Peyer's patch (tissue), 4 donors: ENCODE measurements around the gene FOCAD. TPM values are rescaled to one million over a fixed set of nuclear protein-coding genes. Genes with fewer than 3 reads are reported as not detected.

ENCODE experiments used
- DNase-seq, 3 donors: peaks; one replicate each; pipeline ENCODE4 v3.0.0-alpha.2; 2017 to 2019
- H3K27ac ChIP-seq, 4 donors: fragments of 200-600 bp; sonication (generic); one replicate each; pipeline ENCODE4 v1.5.1; 2016 to 2019
- H3K27me3 ChIP-seq, 2 donors: fragments of 200-600 bp; sonication (generic); one replicate each; pipeline ENCODE4 v1.5.1; 2019
- H3K36me3 ChIP-seq, 3 donors: fragments of 200-600 bp; sonication (generic); one replicate each; pipeline ENCODE4 v1.5.1; 2016 to 2019
- H3K4me1 ChIP-seq, 4 donors: fragments of 200-600 bp; sonication (generic); one replicate each; pipeline ENCODE4 v1.5.1; 2016 to 2019
- H3K4me3 ChIP-seq, 4 donors: fragments of 200-600 bp; sonication (generic); 1 replicate in 3 of 4; 2 replicates in 1 of 4; pipeline ENCODE4 v1.5.1; 2016 to 2019; ENCODE audit warnings: mild to moderate bottlenecking in 1 of 4
- H3K9me3 ChIP-seq, 4 donors: fragments of 200-600 bp; sonication (generic); one replicate each; pipeline ENCODE4 v1.5.1; 2016 to 2019; ENCODE audit warnings: mild to moderate bottlenecking in 1 of 4
- POLR2A ChIP-seq, 2 donors: fragments of 450-650 bp; IDR thresholded peaks; one replicate each; pipeline ENCODE4 v1.5.1; 2017; ENCODE audit warnings: antibody characterized with exemption in 2 of 2, mild to moderate bottlenecking in 2 of 2, moderate library complexity in 2 of 2
- total RNA-seq, 4 donors: library from RNA; depleted of rRNA; stranded (reverse); fragments of >200 nt; gene quantifications; one replicate each; pipeline ENCODE4 v1.1.0, GENCODE V29; 2016
- TF ChIP-seq, protein P1 (sequence below), 6 experiments: fragments of 450-650 bp in 4 of 6; fragments of 200-600 bp in 2 of 6; sonication (generic) in 1 of 6; IDR thresholded peaks; one replicate each; pipeline ENCODE4 v1.5.1; 2017 to 2019; ENCODE audit warnings: antibody characterized with exemption in 6 of 6, mild to moderate bottlenecking in 3 of 6, moderate library complexity in 1 of 6

Gene FOCAD
- total RNA-seq, 4 donors from 2014 or later = 19.4 to 42.1 (median 28.7) TPM

DNA sequence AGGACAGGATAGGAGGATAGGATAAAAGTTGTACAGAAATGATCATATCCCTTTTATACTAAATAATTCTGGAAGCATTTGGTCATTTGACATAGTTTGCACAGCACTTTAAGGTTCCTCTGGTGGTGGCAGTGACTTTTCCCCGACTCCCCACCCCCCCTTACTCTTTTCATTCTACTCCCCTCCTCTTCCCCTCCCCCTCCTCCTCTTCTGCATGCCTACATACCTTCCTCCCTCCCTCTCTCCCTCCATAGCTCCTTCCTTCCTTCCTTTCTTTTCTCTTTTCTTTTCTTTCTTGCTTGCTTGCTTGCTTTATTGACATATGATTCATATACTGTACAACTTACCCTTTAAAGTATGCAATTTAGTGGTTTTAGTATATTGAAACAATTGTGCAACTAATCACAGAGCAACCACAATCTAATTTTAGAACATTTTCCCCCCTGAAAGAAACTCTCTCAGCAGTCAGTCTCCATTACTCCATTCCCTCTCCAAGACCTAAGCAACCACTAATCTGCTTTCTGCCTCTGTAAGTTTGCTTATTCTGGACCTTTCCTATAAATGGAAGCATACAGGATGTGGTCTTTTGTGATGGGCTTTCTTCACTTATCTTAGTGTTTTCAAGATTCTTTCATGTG is 188.4 kb downstream of the FOCAD start:
- no peaks in the 10 kb centered on the region for H3K4me1 ChIP-seq
- H3K36me3 ChIP-seq = no peaks in the 10 kb centered on the region
- no peaks in the 10 kb centered on the region for H3K9me3 ChIP-seq
- no peak overlapping the region for H3K27ac ChIP-seq
- no peak overlapping the region for H3K4me3 ChIP-seq
- DNase-seq = no peak
- no peak for TF ChIP-seq POLR2A (IDR thresholded peaks at IDR 0.05)
- TF ChIP-seq, protein P1, sequence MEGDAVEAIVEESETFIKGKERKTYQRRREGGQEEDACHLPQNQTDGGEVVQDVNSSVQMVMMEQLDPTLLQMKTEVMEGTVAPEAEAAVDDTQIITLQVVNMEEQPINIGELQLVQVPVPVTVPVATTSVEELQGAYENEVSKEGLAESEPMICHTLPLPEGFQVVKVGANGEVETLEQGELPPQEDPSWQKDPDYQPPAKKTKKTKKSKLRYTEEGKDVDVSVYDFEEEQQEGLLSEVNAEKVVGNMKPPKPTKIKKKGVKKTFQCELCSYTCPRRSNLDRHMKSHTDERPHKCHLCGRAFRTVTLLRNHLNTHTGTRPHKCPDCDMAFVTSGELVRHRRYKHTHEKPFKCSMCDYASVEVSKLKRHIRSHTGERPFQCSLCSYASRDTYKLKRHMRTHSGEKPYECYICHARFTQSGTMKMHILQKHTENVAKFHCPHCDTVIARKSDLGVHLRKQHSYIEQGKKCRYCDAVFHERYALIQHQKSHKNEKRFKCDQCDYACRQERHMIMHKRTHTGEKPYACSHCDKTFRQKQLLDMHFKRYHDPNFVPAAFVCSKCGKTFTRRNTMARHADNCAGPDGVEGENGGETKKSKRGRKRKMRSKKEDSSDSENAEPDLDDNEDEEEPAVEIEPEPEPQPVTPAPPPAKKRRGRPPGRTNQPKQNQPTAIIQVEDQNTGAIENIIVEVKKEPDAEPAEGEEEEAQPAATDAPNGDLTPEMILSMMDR (IDR thresholded peaks at IDR 0.05) = no peak
- H3K27me3 ChIP-seq = no peaks in the 10 kb centered on the region

DNA sequence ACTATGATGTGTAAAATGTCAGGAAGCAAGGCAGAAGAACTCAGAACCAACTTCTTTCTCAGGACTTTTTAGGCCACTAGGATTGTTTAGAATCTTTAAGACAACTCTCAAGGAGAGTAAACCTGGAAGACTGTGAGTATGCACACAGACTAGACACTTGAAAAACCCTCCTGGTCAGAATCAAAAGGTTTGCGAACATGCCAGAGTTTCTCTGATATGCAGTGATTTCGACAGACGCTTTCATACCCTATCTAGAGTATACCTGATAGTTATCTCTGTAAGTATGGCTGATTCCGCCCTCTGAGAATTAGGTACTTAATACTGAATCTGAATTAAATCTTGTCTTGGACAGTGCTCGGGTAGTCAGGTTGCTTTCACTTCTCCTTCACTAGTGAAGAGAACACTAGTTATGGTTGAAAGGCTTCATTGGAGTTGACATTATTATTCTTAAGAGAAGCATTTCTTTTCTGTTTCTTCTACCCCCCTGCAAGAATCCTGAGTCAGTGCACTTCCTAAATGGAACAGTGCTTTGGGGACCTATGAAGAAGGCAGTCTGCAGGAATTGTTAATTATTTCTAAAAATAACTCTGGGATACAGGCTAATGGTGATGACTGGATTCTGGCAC is 189.3 kb downstream of the FOCAD start:
- TF ChIP-seq POLR2A (IDR thresholded peaks at IDR 0.05) = no peak
- TF ChIP-seq, protein P1 (IDR thresholded peaks at IDR 0.05) = no peak
- no peak overlapping the region for H3K4me3 ChIP-seq
- no peaks in the 10 kb centered on the region for H3K36me3 ChIP-seq
- H3K9me3 ChIP-seq = no peaks in the 10 kb centered on the region
- H3K27ac ChIP-seq = no peak overlapping the region
- no peaks in the 10 kb centered on the region for H3K27me3 ChIP-seq
- H3K4me1 ChIP-seq = no peaks in the 10 kb centered on the region
- DNase-seq = no peak

DNA sequence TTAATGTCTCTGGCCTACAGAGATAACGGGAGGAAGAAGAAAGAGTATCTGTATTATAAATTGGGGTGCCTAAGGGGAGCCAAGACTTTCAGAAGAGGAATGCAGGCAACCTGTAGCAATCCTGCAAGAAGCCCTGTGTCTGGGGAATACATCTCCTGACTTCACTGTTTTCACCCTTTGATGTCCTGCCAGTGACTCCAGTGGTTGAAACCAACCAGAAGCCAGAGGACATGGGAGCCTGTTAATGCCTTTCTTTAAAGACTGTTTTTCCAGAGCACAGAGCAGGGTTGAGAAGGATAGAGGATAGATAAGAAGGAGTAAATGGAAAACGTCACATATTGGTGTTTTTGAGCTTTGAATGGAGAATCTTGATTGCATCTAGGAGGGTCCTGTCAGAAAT is 196.2 kb downstream of the FOCAD start:
- H3K4me3 ChIP-seq = no peak overlapping the region
- H3K27me3 ChIP-seq = no peaks in the 10 kb centered on the region
- H3K4me1 ChIP-seq = no peaks in the 10 kb centered on the region
- no peak overlapping the region for H3K27ac ChIP-seq
- TF ChIP-seq, protein P1 (IDR thresholded peaks at IDR 0.05) = no peak
- no peak for TF ChIP-seq POLR2A (IDR thresholded peaks at IDR 0.05)
- no peak for DNase-seq
- H3K9me3 ChIP-seq = no peaks in the 10 kb centered on the region
- no peaks in the 10 kb centered on the region for H3K36me3 ChIP-seq

DNA sequence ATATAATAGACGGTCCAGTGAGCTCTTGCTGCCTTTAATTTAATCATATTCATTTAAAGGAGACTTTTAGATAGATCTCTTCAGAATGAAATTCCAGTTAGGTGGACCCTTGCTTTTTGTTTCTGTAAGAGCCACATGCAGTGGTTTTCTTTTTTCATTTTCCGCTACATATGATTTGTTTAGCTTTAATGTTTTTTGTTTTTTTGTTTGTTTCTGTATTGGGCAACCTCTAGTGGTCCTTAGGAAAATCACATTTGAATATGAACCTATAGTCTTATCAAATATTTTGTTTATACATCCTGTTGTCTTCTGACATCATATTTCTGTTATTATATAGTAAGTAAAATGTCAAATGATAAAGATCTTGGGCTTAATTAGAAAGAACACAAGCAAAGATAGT is 196.6 kb downstream of the FOCAD start:
- H3K27me3 ChIP-seq = no peaks in the 10 kb centered on the region
- no peaks in the 10 kb centered on the region for H3K36me3 ChIP-seq
- no peak overlapping the region for H3K4me3 ChIP-seq
- no peak for DNase-seq
- H3K4me1 ChIP-seq = no peaks in the 10 kb centered on the region
- no peak for TF ChIP-seq POLR2A (IDR thresholded peaks at IDR 0.05)
- TF ChIP-seq, protein P1 (IDR thresholded peaks at IDR 0.05) = no peak
- no peaks in the 10 kb centered on the region for H3K9me3 ChIP-seq
- no peak overlapping the region for H3K27ac ChIP-seq

DNA sequence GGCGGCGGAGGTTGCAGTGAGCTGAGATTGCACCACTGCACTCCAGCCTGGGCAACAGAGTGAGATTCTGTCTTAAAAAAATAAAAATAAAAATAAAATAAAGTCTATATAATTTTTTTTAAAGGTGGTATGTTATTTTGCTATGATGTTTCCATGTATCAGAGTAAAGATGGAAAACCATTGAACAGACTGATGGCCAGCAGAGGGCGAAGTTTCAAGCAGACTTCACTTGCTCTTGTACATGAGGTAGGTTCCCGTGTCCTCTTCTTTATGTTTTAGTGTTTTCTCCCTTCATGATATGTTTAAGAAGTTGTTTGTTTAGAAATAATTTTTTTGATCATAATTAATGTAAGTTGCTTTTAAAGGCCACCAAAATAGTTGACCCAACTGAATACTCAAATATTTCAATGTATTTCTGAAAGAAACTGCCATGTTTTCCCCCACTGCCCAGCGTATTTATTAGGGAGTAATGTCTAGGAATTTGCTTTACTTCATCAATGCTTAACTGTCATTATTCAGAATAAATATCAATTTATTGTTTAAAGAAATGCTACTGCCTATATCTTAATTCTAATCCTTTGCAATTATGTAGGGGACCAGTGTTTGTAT is 201.0 kb downstream of the FOCAD start:
- Histone ChIP-seq H3K4me3 (no peak overlapping the region), H3K27ac (no peak overlapping the region), H3K9me3 (no peaks in the 10 kb centered on the region), H3K4me1 (no peaks in the 10 kb centered on the region), H3K27me3 (no peaks in the 10 kb centered on the region), H3K36me3 (no peaks in the 10 kb centered on the region)
- DNase-seq = peak; percentile 51 to 81 (median 54)
- TF ChIP-seq, protein P1 (IDR thresholded peaks at IDR 0.05) = peak in 5 of 6 experiments; percentile 48 to 69 (median 56)
- TF ChIP-seq POLR2A (IDR thresholded peaks at IDR 0.05) = no peak
